ENCODE results near the gene RBM27.

DNA sequence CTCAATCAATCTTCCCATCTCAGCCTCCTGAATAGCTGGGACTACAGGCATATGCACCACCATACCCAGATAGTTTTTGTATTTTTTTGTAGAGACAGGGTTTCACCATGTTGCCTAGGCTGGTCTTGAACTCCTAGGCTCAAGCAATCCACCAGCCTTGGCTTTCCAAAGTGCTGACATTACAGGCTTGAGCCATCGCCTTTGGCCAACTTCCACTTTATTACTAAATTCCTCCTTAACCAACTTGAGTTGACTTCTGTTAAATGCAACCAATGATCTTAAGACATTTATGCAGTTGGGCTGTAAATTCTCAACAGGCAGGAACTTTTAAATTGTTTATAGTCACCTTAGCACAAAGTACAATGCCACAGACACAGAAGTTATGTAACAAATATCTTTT, 23.7 kb upstream of the RBM27 start:
- TF ChIP-seq CTCF (conservative IDR thresholded peaks at IDR 0.05; ENCODE audit: low read length) (no peak), EZH2phosphoT487 (IDR thresholded peaks at IDR 0.05; ENCODE audit: borderline replicate concordance, low read depth, low read length) (no peak)
